ENCODE measurements around the gene CWH43. TPM values are rescaled to one million over a fixed set of nuclear protein-coding genes. Genes with fewer than 3 reads are reported as not detected.

Gene CWH43
- total RNA-seq = not detected

GRCh38 chr4:48985976-48986653, at the start of gene CWH43:
Gene CWH43 (plus strand): TSS chr4:48986275. CDS start chr4:48986430, 155 bp downstream.
- TF ChIP-seq CTCF (IDR thresholded peaks at IDR 0.05; ENCODE audit: low read depth) = no peak

GRCh38 chr4:48937033-48937432, 49.0 kb upstream of the CWH43 start:
- no peak for TF ChIP-seq CTCF (IDR thresholded peaks at IDR 0.05; ENCODE audit: low read depth)

- no peak for TF ChIP-seq CTCF (IDR thresholded peaks at IDR 0.05; ENCODE audit: low read depth)
These were observed 47.2 kb upstream of the CWH43 start for GRCh38 chr4:48938831-48939230.

- TF ChIP-seq CTCF (IDR thresholded peaks at IDR 0.05; ENCODE audit: low read depth) = no peak
These were observed 46.3 kb upstream of the CWH43 start for GRCh38 chr4:48939785-48940184.

GRCh38 chr4:48943387-48943786, 42.7 kb upstream of the CWH43 start:
- no peak for TF ChIP-seq CTCF (IDR thresholded peaks at IDR 0.05; ENCODE audit: low read depth)

GRCh38 chr4:48944252-48944651, 41.8 kb upstream of the CWH43 start:
- TF ChIP-seq CTCF (IDR thresholded peaks at IDR 0.05; ENCODE audit: low read depth) = no peak

- no peak for TF ChIP-seq CTCF (IDR thresholded peaks at IDR 0.05; ENCODE audit: low read depth)
These were observed 41.3 kb upstream of the CWH43 start for GRCh38 chr4:48944756-48945241.
